Parathyroid adenoma (tissue), 2 donors: ENCODE data around the gene CTPS1.

Experiments used
- H2AFZ ChIP-seq: fragments of 300-600 bp; sonication (generic); one replicate; pipeline ENCODE4 v1.7.0; 2017; ENCODE audit warnings: antibody characterized with exemption, mild to moderate bottlenecking
- H3K27ac ChIP-seq: fragments of 300-600 bp; sonication (generic); one replicate; pipeline ENCODE4 v1.7.0; 2017
- H3K27me3 ChIP-seq: fragments of 300-600 bp; sonication (generic); one replicate; pipeline ENCODE4 v1.7.0; 2017; ENCODE audit warnings: low read length; ENCODE audit not compliant: control insufficient read depth, insufficient read depth
- H3K36me3 ChIP-seq: fragments of 300-600 bp; sonication (generic); one replicate; pipeline ENCODE4 v1.7.0; 2017; ENCODE audit warnings: low read length; ENCODE audit not compliant: control insufficient read depth, insufficient read depth
- H3K4me1 ChIP-seq: fragments of 300-600 bp; sonication (generic); one replicate; pipeline ENCODE4 v1.7.0; 2017; ENCODE audit warnings: control low read depth
- H3K4me2 ChIP-seq: fragments of 300-600 bp; sonication (generic); one replicate; pipeline ENCODE4 v1.7.0; 2017; ENCODE audit warnings: low read length
- H3K4me3 ChIP-seq: fragments of 300-600 bp; sonication (generic); one replicate; pipeline ENCODE4 v1.7.0; 2017; ENCODE audit warnings: low read depth, low read length
- H3K79me2 ChIP-seq: fragments of 300-600 bp; sonication (generic); one replicate; pipeline ENCODE4 v1.7.0; 2017; ENCODE audit warnings: control low read depth
- H3K9ac ChIP-seq: fragments of 300-600 bp; sonication (generic); one replicate; pipeline ENCODE4 v1.7.0; 2017; ENCODE audit warnings: mild to moderate bottlenecking
- H3K9me3 ChIP-seq: fragments of 300-600 bp; sonication (generic); one replicate; pipeline ENCODE4 v1.7.0; 2017; ENCODE audit warnings: low read length; ENCODE audit not compliant: control insufficient read depth
- TF ChIP-seq, protein P1 (sequence below): fragments of 300-600 bp; sonication (generic); IDR thresholded peaks from one replicate; pipeline ENCODE4 v1.7.0; 2017; ENCODE audit warnings: antibody characterized with exemption, mild to moderate bottlenecking
- donor health status: primary hyperparathyroidism.

CTPS1 gene

DNA sequence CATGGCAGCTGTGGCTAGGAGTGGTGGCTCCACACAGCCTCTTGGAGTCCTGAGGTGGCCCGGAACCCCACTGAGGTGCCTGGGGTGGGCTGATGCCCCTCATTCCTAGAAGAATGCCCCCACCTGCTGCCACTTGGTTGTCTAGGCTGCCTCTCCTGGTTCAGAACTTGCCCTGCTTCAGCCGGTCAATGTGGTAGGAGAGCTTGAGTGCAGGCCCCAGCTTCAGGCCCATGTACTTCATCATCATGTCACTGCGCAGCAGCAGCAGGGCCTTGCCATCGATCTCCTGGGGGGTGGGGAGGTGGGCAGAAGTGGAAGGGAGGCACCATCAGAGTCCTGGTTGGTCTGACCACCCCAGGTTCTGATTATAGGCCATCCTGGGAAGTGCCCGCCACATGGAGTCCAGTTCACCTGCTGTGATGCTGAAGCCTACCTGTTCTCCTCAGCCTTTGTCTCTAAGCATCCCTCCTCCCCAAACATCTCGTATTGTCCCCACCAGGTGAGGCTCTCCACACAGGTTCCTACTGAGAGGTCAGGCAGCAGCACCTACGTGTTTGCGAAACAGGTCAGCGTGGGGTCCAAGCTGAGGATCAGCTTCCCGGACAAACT lies 48.6 kb downstream of the CTPS1 start:
- Histone ChIP-seq H3K4me1 (no peaks in the 10 kb centered on the region), H3K4me2 (no peak overlapping the region), H3K9me3 (no peaks in the 10 kb centered on the region), H2AFZ (no peak overlapping the region), H3K9ac (no peak overlapping the region), H3K27me3 (no peaks in the 10 kb centered on the region), H3K27ac (no peak overlapping the region), H3K36me3 (no peaks in the 10 kb centered on the region), H3K79me2 (no peaks in the 10 kb centered on the region), H3K4me3 (no peak overlapping the region)
- TF ChIP-seq, protein P1, sequence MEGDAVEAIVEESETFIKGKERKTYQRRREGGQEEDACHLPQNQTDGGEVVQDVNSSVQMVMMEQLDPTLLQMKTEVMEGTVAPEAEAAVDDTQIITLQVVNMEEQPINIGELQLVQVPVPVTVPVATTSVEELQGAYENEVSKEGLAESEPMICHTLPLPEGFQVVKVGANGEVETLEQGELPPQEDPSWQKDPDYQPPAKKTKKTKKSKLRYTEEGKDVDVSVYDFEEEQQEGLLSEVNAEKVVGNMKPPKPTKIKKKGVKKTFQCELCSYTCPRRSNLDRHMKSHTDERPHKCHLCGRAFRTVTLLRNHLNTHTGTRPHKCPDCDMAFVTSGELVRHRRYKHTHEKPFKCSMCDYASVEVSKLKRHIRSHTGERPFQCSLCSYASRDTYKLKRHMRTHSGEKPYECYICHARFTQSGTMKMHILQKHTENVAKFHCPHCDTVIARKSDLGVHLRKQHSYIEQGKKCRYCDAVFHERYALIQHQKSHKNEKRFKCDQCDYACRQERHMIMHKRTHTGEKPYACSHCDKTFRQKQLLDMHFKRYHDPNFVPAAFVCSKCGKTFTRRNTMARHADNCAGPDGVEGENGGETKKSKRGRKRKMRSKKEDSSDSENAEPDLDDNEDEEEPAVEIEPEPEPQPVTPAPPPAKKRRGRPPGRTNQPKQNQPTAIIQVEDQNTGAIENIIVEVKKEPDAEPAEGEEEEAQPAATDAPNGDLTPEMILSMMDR, result no peak

DNA sequence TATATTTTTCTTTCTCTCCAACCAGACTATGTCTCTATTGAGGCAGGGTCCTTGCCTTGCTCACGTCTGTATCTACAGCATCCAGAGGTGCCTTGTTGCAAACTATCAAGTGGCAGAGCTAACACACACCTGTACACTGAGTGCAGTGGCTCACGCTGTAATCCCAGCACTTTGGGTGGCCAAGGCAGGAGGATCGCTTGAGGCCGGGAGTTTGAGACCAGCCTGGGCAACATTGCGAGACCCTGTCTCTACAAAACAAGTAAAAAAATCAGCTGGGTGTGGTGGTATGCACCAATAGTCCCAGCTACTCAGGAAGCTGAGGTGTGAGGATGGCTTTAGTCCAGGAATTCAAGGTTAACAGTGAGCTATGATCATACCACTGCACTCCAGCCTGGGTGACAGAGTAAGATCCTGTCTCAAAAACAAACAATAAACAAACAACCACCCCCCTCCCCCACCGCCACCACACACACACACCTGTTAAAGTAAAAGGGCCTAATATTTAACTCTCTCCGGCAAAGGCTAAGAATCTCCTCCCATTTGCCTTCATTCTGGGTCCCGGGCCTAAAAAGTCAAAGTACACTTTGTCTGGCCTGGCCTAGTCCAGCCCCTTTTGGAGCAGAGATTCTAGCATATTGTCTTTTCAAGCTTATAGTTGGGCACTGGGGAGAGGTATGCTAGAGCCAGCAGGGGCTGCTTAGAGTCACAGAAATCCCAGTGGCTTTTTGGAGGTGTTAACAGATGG lies 51.5 kb downstream of the CTPS1 start:
- Histone ChIP-seq H3K9ac (no peak overlapping the region), H2AFZ (no peak overlapping the region), H3K4me1 (no peaks in the 10 kb centered on the region), H3K36me3 (no peaks in the 10 kb centered on the region), H3K27me3 (no peaks in the 10 kb centered on the region), H3K4me3 (no peak overlapping the region), H3K4me2 (no peak overlapping the region), H3K79me2 (no peaks in the 10 kb centered on the region), H3K27ac (no peak overlapping the region), H3K9me3 (no peaks in the 10 kb centered on the region)
- TF ChIP-seq, protein P1, result no peak

DNA sequence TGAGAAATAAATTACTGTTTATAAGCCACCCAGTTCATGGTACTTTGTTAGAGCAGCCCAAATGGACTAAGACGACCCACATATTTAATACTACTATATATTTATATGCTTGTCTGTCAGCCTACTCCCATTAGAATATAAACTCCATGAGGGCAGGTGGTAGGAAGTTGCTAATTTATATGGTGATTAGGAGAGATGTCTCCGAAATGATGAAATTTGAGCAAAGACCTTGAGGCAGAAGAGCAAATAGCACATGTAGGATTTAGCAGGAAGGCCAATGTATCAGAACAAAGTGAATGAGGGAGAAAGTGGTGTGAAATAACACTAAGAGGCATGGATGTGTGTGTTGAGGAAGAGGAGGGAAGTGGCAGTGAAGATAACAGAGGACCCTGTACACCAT lies 52.7 kb downstream of the CTPS1 start:
- TF ChIP-seq, protein P1, result no peak
- H3K36me3 ChIP-seq, result no peaks in the 10 kb centered on the region
- no peak overlapping the region for H3K27ac ChIP-seq

DNA sequence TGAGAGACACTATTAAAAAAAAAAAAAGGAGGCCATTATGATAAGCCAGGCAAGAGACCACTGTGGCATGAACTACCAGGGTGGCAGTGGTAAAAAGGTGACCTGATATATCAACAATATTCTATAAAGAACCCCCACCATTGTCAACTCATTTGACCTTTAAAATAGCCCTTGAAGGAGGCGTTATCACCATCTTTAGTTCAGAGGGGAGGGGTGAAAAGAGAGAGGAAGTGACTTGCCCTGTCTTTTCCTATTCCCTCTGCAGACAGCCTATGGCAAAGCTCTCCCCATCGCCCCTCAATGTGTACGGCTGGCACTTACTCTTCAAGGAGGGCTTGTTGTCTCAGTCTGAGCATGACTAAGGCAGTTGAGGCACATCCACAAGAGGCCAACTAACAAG lies 53.8 kb downstream of the CTPS1 start:
- H3K4me3 ChIP-seq, result no peak overlapping the region
- TF ChIP-seq, protein P1, result no peak
- no peaks in the 10 kb centered on the region for H3K4me1 ChIP-seq
- no peak overlapping the region for H3K9ac ChIP-seq
- no peaks in the 10 kb centered on the region for H3K79me2 ChIP-seq
- H3K36me3 ChIP-seq, result no peaks in the 10 kb centered on the region
- H3K27ac ChIP-seq, result no peak overlapping the region
- H3K27me3 ChIP-seq, result no peaks in the 10 kb centered on the region
- H3K4me2 ChIP-seq, result no peak overlapping the region
- H3K9me3 ChIP-seq, result no peaks in the 10 kb centered on the region
- no peak overlapping the region for H2AFZ ChIP-seq

More for the DNA sequence above, 52.7 kb downstream of the CTPS1 start:
- Histone ChIP-seq H3K9ac (no peak overlapping the region), H3K27me3 (no peaks in the 10 kb centered on the region), H3K4me3 (no peak overlapping the region), H3K9me3 (no peaks in the 10 kb centered on the region), H2AFZ (no peak overlapping the region), H3K79me2 (no peaks in the 10 kb centered on the region), H3K4me2 (no peak overlapping the region), H3K4me1 (no peaks in the 10 kb centered on the region)
